Keratinocyte (primary cell): ENCODE measurements around the gene FBXO46. TPM values are rescaled to one million over a fixed set of nuclear protein-coding genes. Genes with fewer than 3 reads are reported as not detected.

Experiments
- DNase-seq: peaks from one replicate; pipeline ENCODE4 v3.0.0-alpha.2; 2011; ENCODE audit warnings: low read depth, missing footprints, low spot score
- FAIRE-seq: peaks from 2 replicates; lab custom pipeline; 2011; peaks lifted over from hg19 to GRCh38; lab: Jason Lieb, UNC
- H2AFZ ChIP-seq: 2 replicates; pipeline ENCODE4 v1.6.0; 2012; ENCODE audit warnings: low read length, control low read depth, inconsistent platforms; ENCODE audit not compliant: control insufficient read depth
- H3K27ac ChIP-seq: 2 replicates; pipeline ENCODE4 v1.5.1; 2011; ENCODE audit warnings: low read length; ENCODE audit not compliant: control insufficient read depth, insufficient read depth
- H3K27me3 ChIP-seq: 3 replicates; pipeline ENCODE4 v1.6.0; 2011; ENCODE audit warnings: low read length; ENCODE audit not compliant: control insufficient read depth, insufficient read depth; ENCODE audit errors: extremely low read depth
- H3K36me3 ChIP-seq, 2 experiments: 2 replicates in 1 of 2; 3 replicates in 1 of 2; pipeline ENCODE4 v1.5.1; 2011; ENCODE audit warnings: low read length in 2 of 2, mild to moderate bottlenecking in 1 of 2; ENCODE audit not compliant: control insufficient read depth in 2 of 2, insufficient read depth in 2 of 2; ENCODE audit errors: extremely low read depth in 1 of 2
- H3K4me1 ChIP-seq: 3 replicates; pipeline ENCODE4 v1.5.1; 2011; ENCODE audit warnings: low read length; ENCODE audit not compliant: control insufficient read depth, insufficient read depth; ENCODE audit errors: extremely low read depth
- H3K4me2 ChIP-seq: 3 replicates; pipeline ENCODE4 v1.6.0; 2011; ENCODE audit warnings: low read depth, low read length; ENCODE audit not compliant: control insufficient read depth, insufficient read depth; ENCODE audit errors: extremely low read depth
- H3K4me3 ChIP-seq, 3 experiments: fragments of 200-600 bp in 1 of 3; sonication (generic) in 1 of 3; 2 replicates in 2 of 3; 3 replicates in 1 of 3; pipeline ENCODE4 v1.5.1; 2011 to 2016; ENCODE audit warnings: low read length in 3 of 3, mild to moderate bottlenecking in 3 of 3, control low read depth in 2 of 3, inconsistent platforms in 1 of 3, low read depth in 1 of 3, mixed read lengths in 1 of 3, mixed run types in 1 of 3, moderate library complexity in 1 of 3; ENCODE audit not compliant: control insufficient read depth in 2 of 3, insufficient read depth in 2 of 3; ENCODE audit errors: extremely low read depth in 1 of 3
- H3K79me2 ChIP-seq: 2 replicates; pipeline ENCODE4 v1.6.0; 2012; ENCODE audit warnings: low read length; ENCODE audit not compliant: control insufficient read depth, insufficient read depth
- H3K9ac ChIP-seq: 3 replicates; pipeline ENCODE4 v1.6.0; 2011; ENCODE audit warnings: low read length; ENCODE audit not compliant: control insufficient read depth, insufficient read depth; ENCODE audit errors: extremely low read depth
- H3K9me1 ChIP-seq: 3 replicates; pipeline ENCODE4 v1.6.0; 2011; ENCODE audit warnings: low read length; ENCODE audit not compliant: control insufficient read depth, insufficient read depth; ENCODE audit errors: extremely low read depth
- H3K9me3 ChIP-seq: 2 replicates; pipeline ENCODE4 v1.5.1; 2012; ENCODE audit warnings: low read depth, low read length; ENCODE audit not compliant: control insufficient read depth
- H4K20me1 ChIP-seq: 3 replicates; pipeline ENCODE4 v1.6.0; 2011; ENCODE audit warnings: low read length; ENCODE audit not compliant: control insufficient read depth, insufficient read depth; ENCODE audit errors: extremely low read depth
- EZH2 ChIP-seq: IDR thresholded peaks from one replicate; pipeline ENCODE4 v1.6.1; 2012; ENCODE audit warnings: inconsistent platforms, mild to moderate bottlenecking, low read length, moderate library complexity
- dilution Hi-C: fragments of 300-500 bp; cut with MboI; formaldehyde crosslinking; loops from one replicate; pipeline ENCODE4 v1.7.0; 2020; ENCODE audit warnings: low sequenced_read_pairs; ENCODE audit not compliant: extremely low pct_ligation_motif_present
- polyA plus RNA-seq, 5 experiments: library from polyadenylated mRNA; depleted of rRNA in 3 of 5; stranded (reverse) in 3 of 5; stranded (forward) in 1 of 5; unstranded in 1 of 5; fragments of >200 nt; gene quantifications; 1 replicate in 1 of 5; 2 replicates in 3 of 5; 3 replicates in 1 of 5; pipeline versions ENCODE4 v1.2.1 to v1.2.3, GENCODE V29; 2011 to 2012; ENCODE audit warnings: missing spikeins in 2 of 5, low read depth in 1 of 5, low replicate concordance in 1 of 5
- TF ChIP-seq, protein P1 (sequence below), 3 experiments: IDR thresholded peaks in 1 of 3; conservative IDR thresholded peaks in 1 of 3; optimal IDR thresholded peaks in 1 of 3; 2 replicates in 2 of 3; 3 replicates in 1 of 3; pipeline versions ENCODE3 to v1.5.1; 2011; ENCODE audit warnings: low read length in 3 of 3, mild to moderate bottlenecking in 3 of 3, moderate library complexity in 2 of 3, control low read depth in 1 of 3, inconsistent platforms in 1 of 3; ENCODE audit not compliant: insufficient read depth in 2 of 3; ENCODE audit errors: extremely low read depth in 1 of 3

The FBXO46 gene
- polyA plus RNA-seq, 1 donor (not counting 4 experiments of a cell fraction or from before 2014, with no cell fraction given) = 2.1 TPM

DNA sequence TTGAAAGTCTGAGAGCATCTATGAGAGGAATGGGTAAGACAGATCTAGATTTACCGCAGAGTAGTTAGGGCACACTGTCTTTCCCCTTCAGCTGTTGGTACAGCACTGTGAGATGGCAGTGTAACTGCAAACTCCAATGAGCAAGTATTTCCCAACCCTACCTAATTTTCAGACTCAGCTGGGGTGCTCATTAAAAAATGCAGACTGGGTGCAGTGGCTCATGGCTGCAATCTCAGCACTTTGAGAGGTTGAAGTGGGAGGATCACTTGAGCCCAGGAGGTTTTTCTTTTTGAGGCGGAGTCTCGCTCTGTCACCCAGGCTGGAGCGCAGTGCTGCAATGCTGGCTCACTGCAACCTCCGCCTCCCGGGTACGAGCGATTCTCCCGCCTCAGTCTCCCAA lies 25.6 kb downstream of the FBXO46 start:
- H3K4me3 ChIP-seq = no peak overlapping the region
- dilution Hi-C loops = no loop called here
- DNase-seq = no peak
- H3K36me3 ChIP-seq = peaks cover 13 to 14% of the 10 kb centered on the region in 2 experiments
- no peak overlapping the region for H2AFZ ChIP-seq
- H3K27ac ChIP-seq = no peak overlapping the region
- no peak for TF ChIP-seq EZH2
- TF ChIP-seq, protein P1, sequence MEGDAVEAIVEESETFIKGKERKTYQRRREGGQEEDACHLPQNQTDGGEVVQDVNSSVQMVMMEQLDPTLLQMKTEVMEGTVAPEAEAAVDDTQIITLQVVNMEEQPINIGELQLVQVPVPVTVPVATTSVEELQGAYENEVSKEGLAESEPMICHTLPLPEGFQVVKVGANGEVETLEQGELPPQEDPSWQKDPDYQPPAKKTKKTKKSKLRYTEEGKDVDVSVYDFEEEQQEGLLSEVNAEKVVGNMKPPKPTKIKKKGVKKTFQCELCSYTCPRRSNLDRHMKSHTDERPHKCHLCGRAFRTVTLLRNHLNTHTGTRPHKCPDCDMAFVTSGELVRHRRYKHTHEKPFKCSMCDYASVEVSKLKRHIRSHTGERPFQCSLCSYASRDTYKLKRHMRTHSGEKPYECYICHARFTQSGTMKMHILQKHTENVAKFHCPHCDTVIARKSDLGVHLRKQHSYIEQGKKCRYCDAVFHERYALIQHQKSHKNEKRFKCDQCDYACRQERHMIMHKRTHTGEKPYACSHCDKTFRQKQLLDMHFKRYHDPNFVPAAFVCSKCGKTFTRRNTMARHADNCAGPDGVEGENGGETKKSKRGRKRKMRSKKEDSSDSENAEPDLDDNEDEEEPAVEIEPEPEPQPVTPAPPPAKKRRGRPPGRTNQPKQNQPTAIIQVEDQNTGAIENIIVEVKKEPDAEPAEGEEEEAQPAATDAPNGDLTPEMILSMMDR (optimal IDR thresholded peaks at IDR 0.05 in 1 of 3, IDR thresholded peaks at IDR 0.05 in 1 of 3, conservative IDR thresholded peaks at IDR 0.05 in 1 of 3; ENCODE audit: extremely low read depth in 1 of 3, insufficient read depth in 2 of 3, low read length in 3 of 3) = no peak
- H3K4me1 ChIP-seq = no peaks in the 10 kb centered on the region
- H3K4me2 ChIP-seq = no peak overlapping the region
- no peak overlapping the region for H3K9ac ChIP-seq
- H3K9me3 ChIP-seq = no peaks in the 10 kb centered on the region
- FAIRE-seq = no peak
- no peaks in the 10 kb centered on the region for H4K20me1 ChIP-seq
- no peaks in the 10 kb centered on the region for H3K9me1 ChIP-seq
- H3K27me3 ChIP-seq = no peaks in the 10 kb centered on the region
- H3K79me2 ChIP-seq = no peaks in the 10 kb centered on the region

DNA sequence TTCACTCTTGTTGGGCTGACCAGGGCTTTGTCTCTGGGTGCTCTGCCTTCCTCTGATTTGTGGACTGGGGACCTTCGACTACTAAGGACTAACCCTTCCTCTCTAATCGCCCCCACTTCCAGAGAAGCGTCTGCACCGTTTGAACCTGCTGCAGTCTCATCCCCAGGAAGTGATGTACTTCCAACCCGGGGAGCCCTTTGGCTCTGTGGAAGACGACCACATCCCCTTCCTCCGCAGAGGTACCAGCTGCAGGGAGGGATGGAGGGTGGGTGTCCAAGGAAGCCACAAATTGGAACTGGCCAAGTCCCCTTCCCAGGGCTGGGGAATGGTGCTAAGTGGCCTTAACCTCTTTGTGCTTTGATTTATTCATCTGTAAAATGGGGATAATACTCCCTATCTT lies 29.0 kb downstream of the FBXO46 start:
- Histone ChIP-seq H3K4me1 (peaks cover 7% of the 10 kb centered on the region), H3K9ac (no peak overlapping the region), H3K27me3 (no peaks in the 10 kb centered on the region), H3K9me3 (no peaks in the 10 kb centered on the region), H3K9me1 (no peaks in the 10 kb centered on the region), H3K79me2 (no peaks in the 10 kb centered on the region), H3K27ac (no peak overlapping the region), H3K36me3 (peaks cover 15 to 18% of the 10 kb centered on the region in 2 experiments), H2AFZ (no peak overlapping the region), H4K20me1 (no peaks in the 10 kb centered on the region), H3K4me2 (no peak overlapping the region), H3K4me3 (no peak overlapping the region)
- FAIRE-seq (no peak), DNase-seq (no peak)
- no peak for TF ChIP-seq EZH2
- TF ChIP-seq, protein P1 (optimal IDR thresholded peaks at IDR 0.05 in 1 of 3, IDR thresholded peaks at IDR 0.05 in 1 of 3, conservative IDR thresholded peaks at IDR 0.05 in 1 of 3; ENCODE audit: extremely low read depth in 1 of 3, insufficient read depth in 2 of 3, low read length in 3 of 3) = no peak
- dilution Hi-C loops = no loop called here
